HG02623 (cell line): ENCODE measurements around the gene PFDN1.

Experiments used
- ATAC-seq: cut with Tn5 transposase; IDR thresholded peaks from one replicate; pipeline ENCODE4 v1.9.1; 2021; ENCODE audit warnings: moderate library complexity; ENCODE audit not compliant: unreplicated experiment

Gene PFDN1

DNA sequence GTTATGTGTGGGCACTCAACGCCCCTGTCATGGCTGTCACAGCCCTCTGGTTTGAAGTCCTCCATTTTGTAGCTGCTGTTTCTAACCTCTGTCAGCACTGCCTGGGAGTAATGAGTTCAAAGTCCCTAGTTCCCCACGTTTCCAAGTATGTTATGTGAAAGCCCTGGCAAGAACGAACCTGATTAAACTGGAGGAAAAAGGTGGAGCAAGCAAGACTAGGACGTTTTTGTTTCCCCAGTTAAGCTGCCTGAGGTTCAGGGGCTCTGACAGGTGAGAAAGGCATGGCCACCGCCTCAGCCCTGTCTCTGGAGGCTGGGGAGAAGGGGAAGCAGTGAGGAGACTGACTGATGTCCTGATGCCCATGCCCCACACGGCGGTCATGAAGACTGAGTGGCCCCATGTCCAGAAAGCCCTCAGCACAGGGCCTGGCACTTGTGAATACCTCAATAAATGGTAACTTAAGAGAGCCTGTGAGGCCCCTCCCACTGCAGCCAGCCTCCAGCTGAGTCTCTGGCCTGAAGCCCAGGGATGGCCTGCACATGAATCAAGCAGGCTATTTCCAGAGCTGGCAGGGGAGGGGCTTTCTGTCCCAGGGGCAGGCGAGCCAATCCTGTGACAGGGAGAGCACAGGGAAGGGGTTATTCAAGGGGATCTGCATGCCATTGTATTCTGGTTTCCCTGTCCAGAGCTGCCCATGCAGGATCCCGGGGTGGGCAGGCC, 61.8 kb downstream of the PFDN1 start:
- no peak for ATAC-seq

DNA sequence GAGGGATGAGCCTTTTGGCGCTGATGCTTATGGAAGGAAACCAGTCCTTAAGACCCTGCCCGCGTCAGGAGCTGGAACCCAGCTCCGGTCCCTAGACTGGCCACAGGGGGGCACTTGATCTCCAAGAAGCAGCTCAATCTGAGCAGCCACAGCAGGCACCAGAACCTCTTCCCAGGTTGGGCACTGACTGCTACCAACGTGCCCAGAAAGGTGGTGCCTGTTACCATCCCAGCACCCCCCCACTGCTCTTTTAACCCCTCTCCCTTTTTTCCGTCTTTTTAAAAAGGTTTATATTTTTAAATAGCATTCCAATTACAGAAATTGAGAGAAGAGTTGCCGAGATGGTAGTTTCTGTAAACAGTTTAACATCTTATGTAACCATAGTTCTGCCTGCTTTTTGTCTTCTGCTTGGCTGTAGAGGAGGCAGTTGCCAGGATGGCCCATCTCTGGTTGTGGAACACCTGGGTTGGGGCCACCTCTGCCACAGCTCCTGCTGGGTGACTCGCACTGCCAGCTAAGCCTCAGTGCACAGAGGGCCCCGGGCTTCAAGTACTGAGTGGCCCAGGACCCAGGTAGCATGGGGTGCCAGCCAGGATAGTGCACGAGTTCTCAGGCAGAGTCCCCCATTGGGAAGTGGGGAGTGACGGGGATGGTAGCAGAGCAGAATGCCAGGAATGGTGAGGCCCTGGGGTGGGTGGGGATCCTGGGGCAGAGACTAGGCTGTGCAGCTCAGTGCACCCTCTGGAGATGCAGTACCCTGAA, 62.8 kb downstream of the PFDN1 start:
- ATAC-seq, result no peak

DNA sequence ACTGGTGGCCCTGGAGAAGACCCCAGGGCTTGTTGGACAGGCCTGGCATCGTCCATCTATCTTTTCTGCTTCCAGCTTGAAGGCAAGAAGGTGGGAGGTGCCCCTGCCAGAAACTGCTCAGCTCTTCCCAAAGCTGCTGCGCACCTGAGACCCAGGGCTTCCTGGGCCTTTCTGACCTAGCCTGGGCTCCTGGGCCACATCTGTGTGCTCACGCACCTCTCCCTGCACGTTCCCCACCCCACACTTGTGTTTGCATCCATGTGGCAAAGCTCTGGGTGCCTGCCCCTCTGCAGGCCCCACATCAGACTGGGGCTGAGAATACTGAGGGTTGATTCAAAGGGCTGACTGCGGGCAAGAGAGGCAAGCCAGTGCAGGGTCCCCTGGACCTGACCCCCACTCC, 63.4 kb downstream of the PFDN1 start:
- no peak for ATAC-seq

DNA sequence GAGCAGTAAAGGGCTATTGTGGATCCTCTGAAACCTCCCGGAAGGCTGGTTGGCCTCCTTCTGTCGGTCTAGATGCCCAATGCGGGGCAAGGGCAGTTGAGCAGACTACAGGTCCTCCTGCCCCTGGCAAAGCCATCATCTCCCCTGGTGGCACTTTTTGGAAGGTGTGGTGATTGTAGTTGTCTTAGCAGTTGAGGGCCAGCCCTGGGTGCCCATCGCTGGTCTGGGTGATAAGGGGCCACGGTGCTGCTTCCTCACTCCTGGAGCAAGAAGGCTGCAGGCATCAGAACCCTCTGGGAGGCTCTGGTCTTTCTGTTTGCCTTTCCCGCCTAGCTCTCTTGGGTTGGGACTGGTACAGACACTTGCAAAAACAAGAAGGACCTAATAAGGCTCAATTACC, 64.1 kb downstream of the PFDN1 start:
- no peak for ATAC-seq

DNA sequence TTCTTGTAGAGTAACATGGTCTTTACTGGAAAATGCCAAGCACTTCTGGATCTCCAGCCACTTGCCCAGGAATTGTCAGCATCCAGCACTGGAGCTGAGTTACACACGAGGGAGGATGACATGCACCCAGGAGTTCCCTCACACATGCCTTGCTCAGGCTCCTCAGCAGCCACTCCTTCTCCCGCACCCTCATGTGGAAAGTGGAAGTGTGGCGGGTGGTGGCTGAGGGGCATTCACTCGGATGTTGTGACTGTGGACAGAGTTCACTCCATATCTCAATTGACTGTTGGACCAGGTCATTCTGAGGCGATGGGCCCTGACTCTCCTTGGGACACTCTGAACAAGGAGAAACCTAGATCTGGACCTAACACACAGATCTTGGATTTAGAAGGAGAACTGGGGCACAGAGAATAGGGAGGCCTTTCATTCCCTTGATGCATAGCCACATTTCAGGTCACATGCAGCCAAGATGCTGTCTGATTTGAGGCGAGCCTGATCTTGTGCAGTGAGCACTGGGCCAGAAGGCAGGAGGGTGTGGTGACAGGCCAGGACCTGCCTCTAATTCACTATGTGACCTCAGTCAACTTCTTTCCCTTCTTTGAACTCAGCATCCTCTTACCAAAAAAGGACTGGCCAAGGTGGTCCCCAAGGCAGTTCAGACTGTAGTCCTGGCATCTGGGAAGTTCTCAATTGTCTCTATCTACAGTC, 65.9 kb downstream of the PFDN1 start:
- ATAC-seq, result no peak

DNA sequence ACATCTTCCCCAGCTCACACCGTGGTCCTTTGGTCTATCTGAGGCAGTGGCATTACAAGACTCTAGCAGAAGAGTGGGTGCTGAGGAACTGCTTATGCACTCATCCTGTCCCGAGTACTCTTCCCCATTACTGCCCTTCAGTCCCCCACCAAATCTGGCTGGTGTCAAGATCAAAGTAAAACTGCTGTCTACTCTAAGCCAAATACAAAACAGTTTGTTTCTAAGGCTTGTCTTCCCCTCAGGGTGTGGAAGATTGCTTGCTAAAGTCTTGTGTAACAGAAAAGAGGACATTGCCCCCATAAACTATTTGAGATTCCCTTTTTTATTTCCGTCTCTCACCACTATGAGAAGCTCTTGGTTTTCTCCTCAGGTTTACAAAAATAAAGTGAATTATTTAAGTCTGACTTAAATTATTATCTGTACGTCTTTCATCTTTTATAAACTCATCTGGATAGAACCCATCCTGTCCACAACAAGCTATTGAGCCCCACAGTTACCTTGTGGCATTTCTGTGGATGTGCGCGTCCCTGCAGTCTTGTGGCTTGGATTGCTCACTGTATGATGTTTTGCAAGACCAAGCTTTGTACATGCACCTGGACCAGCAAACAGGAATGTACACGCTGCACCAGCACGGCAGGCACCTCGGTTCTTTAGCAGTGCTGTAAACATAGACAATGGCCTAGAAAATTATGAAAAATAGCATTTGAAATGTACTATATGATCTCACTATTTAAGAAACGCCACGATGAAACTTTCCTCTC, 66.9 kb downstream of the PFDN1 start:
- ATAC-seq, result no peak

DNA sequence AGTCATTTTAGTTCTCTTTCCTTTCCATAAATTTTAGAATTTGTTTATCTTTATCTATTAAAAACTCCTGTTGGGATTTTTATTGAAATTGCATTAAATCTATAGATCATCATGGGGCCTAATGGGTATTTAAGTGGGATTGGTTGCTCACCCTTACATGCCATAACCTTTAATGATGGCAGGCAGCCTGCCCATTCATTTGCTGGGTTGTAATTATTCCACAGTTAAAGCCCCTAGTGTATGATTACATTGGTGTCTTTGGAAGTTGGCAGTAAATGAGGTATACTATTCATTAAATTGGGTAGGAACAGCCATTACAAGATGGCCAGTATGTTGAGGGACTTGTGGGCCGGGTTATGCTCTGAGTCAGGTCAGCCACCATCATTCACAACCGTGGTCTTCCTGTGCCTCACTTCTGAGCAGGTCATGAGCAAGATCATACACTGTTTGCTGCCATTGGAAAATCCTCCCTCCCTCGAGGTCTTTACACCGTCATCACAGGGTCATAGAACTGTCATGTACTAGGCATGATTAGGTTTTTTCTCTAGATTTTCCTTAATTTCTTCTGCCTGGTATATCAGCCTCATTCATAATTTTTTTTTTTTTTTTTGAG, 68.4 kb downstream of the PFDN1 start:
- ATAC-seq, result no peak

DNA sequence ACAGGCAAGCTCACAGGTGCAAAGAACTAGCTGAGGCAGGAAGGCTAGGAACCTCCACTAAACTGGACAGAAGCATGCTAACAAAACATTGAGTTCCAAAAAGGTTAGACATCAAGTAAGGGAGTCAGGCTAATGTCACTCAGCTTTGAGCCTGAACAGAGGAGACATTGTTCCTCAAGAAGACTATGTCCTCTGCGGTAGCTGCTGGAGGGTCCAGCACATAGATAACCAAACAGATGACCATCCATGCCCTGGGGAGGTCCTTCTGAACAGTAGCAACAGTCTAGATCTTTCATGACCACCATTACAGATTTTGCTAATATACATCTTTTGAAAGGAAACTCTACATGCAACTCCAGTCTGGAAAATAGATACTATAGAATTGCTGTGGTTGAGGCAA, 70.2 kb downstream of the PFDN1 start:
- ATAC-seq, result no peak

DNA sequence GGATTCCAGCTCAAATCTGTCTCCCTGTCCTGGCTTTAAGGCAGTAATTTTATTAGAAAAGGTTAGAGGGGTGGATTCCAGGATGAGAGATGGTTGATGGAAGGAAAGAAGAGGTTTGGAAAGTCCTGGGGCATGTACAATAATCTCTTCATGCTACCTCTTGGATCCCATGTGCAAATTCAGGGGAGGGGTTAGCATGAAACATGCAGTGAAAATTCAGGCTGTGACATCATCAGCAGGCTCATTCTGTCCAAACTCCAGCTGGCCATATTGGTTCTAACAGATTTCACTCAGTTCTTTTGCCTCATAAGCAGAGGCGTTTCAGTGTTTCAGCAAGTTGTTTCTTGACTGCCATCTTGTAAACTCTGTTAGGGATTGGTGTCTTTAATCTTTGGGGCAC, 72.5 kb downstream of the PFDN1 start:
- no peak for ATAC-seq

DNA sequence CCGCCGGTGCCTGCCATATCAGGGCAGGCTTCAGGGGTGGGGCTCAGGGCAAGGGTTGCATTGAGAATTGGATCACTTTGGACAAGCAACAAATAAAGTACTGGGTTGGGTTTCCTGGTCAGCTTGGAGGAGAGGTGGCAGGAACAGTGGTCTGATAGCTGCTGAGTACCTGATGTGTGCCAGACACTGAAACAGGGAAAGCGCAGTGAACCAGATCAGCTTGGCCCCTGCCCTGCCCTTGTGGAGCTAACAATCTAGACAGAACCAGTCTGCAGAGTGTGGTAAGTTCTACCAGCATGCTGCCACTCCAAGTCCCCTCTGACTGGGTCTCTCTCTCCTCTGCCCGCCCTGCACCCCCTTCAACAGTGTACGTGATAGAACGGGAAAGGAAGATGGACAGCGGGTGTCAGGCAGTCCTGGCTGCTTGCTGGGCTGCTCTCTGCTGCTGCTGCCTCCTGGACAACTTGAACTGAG, 74.5 kb downstream of the PFDN1 start:
- no peak for ATAC-seq

DNA sequence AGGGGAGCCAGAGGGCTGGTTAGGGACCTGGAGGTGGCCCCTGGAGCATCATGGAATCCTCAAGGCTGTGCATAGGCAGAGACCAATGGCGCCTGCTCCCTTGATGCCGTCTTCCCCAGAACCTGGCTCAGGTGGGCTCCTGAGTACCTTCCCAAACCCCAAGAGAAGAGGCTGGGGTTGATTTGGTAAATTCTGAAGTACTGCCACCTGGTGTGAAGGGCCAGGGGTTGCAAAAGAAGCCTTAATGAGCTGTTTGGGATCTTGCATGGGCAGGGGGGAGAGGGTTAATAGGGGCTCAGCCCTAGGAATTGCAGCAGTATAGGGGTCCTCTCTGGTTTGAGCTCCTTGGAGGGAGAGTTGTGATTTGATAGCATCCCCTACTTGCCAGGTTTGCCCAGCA, 75.9 kb downstream of the PFDN1 start:
- no peak for ATAC-seq

DNA sequence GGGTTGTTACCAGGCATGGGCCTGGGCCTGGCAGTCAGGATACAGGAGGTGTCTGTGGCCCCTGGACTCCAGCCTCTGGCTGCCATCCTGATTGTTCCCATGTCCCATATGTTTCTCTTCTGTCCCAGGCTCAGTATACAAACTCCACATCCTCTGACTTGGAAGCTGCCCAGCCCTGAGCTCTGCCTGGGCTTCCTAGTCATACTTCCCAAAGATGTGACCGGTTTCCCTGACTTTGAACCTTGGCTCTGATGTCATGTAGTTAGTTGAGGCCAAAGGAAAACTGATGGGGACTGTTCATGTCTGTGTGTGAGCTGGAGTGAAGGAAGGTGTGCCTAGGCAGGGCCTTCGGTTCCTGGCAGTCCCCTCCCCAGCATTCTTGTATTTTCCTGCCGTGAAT, 77.5 kb downstream of the PFDN1 start:
- ATAC-seq, result no peak

DNA sequence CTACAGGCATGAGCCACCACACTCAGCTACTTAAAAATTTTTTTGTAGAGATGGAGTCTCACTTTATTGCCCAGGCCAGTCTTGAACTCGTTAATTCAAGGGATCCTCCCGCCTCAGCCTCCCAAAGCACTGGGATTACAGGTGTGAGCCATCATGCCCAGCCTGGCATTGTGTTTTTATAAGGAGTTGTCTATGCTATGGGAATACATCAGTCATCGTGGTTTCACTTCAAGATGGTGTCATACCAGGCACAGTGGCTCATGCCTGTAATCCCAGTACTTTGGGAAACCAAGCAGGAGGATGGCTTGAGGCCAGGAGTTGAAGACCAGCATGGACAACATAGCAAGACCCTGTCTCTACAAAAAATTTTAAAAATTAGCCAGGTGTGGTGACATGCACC, 78.2 kb downstream of the PFDN1 start:
- no peak for ATAC-seq

DNA sequence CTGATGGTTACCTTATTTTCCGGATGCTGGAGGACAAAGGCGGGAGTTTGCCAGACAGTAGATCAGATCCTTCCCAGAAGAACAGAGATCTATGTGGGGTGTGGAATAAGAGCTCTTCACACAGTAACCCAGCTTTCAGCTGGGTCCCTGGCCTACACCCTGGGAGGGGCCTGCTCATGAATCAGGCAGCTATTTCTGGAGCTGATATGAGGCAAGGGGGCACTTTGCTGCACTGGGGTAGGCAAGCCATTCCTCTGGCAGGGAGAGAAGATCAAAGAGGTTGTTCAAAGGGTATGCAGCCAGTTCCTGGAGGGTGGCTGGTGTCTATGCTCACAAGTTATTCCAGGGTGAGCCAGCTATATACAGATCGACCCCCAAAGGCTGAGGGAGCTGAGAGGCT, 79.3 kb downstream of the PFDN1 start:
- no peak for ATAC-seq

DNA sequence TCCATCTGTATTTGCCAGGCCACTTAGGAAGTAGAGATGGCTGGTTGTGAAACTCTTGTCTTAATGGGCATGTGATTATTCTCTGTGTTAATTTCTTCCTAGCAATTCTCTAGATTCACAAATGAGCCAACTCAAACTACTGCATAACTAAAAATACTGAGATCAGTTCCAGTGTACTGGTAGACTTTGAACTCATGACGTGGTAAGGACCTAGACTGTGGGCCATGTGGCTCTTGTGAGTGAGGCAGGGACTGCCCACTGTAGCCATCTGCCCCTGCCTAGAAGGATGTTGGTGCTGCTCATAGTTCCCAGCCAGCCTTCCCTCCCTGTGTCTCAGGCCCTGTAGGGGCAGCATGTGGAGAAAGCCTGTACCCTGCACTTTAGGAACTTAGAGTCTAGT, 80.5 kb downstream of the PFDN1 start:
- ATAC-seq, result no peak

DNA sequence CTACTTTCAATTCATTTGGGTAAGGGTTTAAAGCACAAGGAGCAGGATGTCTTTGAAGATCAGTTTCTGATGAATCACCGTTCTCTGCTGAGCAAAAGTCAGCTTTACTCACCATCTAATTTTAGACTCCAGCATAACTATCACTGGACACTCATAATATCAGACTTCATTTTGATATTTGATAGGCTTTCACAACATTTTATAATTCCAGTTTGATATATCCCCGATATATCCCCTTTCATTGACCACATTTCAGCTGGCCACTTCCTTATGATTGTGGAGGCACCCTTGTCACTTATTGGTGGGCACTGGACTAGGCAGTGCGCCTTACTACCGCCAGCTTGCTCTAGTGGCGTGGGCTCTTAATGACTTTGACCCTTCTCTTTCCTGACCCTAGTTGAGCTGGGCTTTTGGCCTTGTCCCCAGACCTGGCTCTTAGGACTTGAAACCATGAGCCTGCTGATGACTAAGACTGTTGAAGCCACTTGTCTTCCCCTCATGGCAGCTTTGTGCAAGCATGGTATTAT, 81.1 kb downstream of the PFDN1 start:
- no peak for ATAC-seq

DNA sequence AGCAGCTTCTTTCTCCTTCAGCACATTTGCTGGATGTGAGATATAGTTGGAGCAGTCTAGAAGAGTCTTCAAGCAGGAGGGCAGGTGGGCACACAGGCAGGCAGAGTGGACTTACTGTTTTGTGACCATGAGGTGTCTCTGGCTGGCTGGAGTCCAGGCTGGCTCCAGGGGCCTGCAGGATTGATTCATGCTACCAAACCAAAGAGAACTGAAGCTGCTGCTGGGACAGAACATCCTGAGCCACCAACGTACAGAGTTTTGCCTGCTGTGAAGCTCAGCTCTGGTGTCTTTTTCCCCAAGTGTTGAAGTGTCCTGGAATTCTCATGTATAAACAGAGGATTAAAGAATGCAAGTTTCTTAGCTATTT, 82.2 kb downstream of the PFDN1 start:
- ATAC-seq, result no peak

DNA sequence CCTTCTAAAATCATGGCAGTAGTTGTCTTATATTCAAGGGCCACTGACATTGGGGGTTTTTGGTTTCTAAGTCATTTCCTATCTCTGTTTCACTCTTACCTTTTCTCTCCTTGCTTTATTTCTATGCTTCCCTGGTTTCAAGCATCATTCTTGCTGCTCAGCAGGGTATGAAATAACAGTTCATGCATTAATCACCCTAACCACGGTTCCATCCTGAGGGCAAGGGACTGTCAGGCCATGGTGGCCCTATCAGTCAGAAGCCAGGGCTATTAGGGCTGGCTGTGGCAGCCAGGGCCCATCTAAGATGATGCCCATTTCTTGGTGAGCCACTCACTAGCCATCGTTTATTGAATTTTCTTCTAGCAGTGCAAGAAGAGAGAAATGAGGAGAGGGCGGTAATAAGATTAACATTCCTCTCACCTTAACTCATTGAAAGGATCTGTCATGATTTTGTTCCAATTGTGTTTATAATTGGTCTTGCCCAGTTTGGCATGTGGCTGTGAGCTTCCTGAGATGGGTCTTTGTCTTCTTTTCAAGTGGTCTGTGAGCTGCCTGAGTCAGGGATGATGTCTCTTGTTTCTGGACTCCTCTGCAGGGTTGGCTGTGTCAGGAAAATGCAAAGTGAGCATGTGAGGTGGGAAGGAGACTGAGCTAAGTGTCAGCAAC, 82.7 kb downstream of the PFDN1 start:
- peak; percentile 44 for ATAC-seq

DNA sequence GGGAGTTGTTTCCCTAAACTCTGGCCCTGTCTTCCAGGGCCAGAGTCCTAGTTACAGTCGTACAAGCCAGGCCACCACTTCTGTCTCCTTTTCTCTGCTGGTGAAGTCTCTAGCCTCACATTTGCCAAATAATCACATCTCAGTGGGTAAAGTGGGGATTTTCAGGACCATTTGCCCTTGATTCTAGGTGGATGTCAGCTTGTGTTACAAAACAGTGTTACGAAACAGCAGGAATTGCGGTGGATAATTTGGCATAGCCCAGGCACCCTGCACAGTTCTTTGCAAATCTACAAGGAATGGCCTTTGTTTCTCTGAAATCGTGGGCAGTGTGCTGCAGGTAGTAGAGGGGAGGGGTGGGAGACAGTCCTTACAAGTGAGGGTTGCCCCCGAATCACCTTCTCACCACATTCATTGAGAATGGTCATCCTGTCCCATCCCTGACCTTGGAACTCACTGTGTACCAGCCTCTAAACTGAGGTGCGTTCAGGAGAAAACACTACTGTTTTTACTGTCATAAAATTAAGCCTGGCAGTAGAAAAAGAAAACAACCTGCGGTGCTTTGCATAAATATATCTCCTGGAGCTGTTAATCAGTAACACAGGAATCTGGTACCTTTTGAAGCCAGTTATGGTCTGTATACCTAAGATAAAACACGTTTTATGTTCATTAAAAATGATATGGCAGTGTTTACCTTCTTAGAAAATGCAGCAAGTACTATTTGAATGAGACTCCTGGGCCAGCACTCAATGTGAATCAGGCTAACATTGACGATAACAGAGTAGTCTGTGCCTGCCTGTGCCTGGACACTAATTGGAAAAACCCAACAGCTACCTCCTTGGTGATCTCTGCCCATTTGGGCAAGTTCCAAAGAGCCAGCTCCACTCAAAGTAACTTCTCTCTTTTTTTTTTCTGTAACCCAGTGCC, 83.6 kb downstream of the PFDN1 start:
- peak; percentile 12 for ATAC-seq
